ENCODE data around the gene XPO5. TPM values are rescaled to one million over a fixed set of nuclear protein-coding genes. Genes with fewer than 3 reads are reported as not detected.
A peak's percentile ranks its signal among the peaks of the same experiment; 100 is the strongest.

XPO5 gene
- total RNA-seq, 1 experiment from 2014 or later, result 77.4 TPM

DNA sequence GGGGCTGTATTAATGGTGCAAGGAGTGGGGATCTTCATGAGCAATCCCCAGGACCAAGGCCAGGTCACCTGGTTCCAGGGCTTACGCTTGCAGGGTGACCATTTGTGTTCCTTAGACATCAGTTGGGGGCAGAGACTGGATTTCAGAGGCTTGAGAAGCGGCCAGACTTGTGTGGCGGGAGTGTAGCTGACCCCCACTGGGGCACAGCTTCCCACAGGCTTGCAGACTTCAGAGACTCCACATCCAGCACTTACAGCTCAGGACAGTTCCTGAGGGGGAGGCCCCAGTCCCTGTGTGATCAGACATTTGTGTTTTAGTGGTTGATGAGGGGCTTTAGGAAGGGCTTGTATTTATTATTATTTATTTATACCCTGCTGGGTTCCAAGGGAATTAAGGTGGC, 83.2 kb downstream of the XPO5 start:
- no peak for ATAC-seq
- POLR2A ChIA-PET, result no interaction called here

More for the DNA sequence above, 83.2 kb downstream of the XPO5 start:
- H3K27ac ChIP-seq (ENCODE audit: low read depth, low read length), result no peak overlapping the region
- BruUV-seq (replicated peaks), result no TSS peak
- no peaks in the 10 kb centered on the region for H3K9me3 ChIP-seq (ENCODE audit: control insufficient read depth in 1 of 2, insufficient read depth in 1 of 2, low read depth in 1 of 2, low read length in 2 of 2)
- H3K9ac ChIP-seq (ENCODE audit: low read length), result 0 out of 2 replicates have a peak overlapping the region, but pooled peaks have one; percentile 14
- TF ChIP-seq ATF3 (IDR thresholded peaks at IDR 0.05) (no peak), ELF1 (IDR thresholded peaks at IDR 0.05; ENCODE audit: borderline replicate concordance, low read depth) (no peak), EGR1 (IDR thresholded peaks at IDR 0.05; ENCODE audit: low read depth) (no peak), ZBTB33 (IDR thresholded peaks at IDR 0.05; ENCODE audit: extremely low read depth, insufficient replicate concordance, low read length) (no peak)
- no peak overlapping the region for H3K4me3 ChIP-seq (replicated peaks in 1 of 2; ENCODE audit: low read depth in 1 of 2, low read length in 2 of 2)
- ChIA-PET RAD21 (ENCODE audit: low non-redundant PET in 1 of 2, low total read pairs in 2 of 2, uncharacterized antibody in 2 of 2, unreplicated experiment in 2 of 2) (no interaction called here), CTCF (interaction anchor here (0.7 to 2.0 kb wide), 4 partner anchors 9 to 36 kb away, joined by 3 to 6 read pairs (median 4); no protein-coding TSS in a partner anchor)
- H2AFZ ChIP-seq (ENCODE audit: low read depth, low read length, poor library complexity, severe bottlenecking), result no peak overlapping the region
- H3K4me2 ChIP-seq (ENCODE audit: low read length), result peak overlapping the region; percentile 45
- peaks cover 27 to 53% of the 10 kb centered on the region in 2 experiments for H3K4me1 ChIP-seq (ENCODE audit: control insufficient read depth in 1 of 2, insufficient read depth in 2 of 2, low read length in 2 of 2)
- H3K79me2 ChIP-seq (ENCODE audit: insufficient read depth, low read length), result peaks cover 52% of the 10 kb centered on the region
- peaks cover 0 to 7% of the 10 kb centered on the region in 2 experiments; a peak in 1 of 4 replicates for H3K36me3 ChIP-seq (ENCODE audit: control insufficient read depth in 1 of 2, insufficient read depth in 2 of 2, low read length in 2 of 2)
- no peaks in the 10 kb centered on the region for H3K27me3 ChIP-seq (ENCODE audit: insufficient read depth, low read length)
- intact Hi-C loops (cut with micrococcal nuclease), result no loop called here
- no peak for DNase-seq (ENCODE audit: low read depth, low spot score)
- no peaks in the 10 kb centered on the region for H3K9me2 ChIP-seq (ENCODE audit: insufficient read depth)
- H4K20me1 ChIP-seq (ENCODE audit: insufficient read depth), result no peaks in the 10 kb centered on the region

Measured in HCT116 (cell line).